NCI-H1092 (cell line): ENCODE data around the gene UBALD2.
"Not testable (repeated sequence)": the region's sequence is repeated elsewhere in the genome, so short reads cannot be mapped to it uniquely, and the experiment has no call there.

Source experiments
- DNase-seq: peaks from one replicate; lab custom pipeline; 2025; lab: John Stamatoyannopoulos, UW

The UBALD2 gene

DNA sequence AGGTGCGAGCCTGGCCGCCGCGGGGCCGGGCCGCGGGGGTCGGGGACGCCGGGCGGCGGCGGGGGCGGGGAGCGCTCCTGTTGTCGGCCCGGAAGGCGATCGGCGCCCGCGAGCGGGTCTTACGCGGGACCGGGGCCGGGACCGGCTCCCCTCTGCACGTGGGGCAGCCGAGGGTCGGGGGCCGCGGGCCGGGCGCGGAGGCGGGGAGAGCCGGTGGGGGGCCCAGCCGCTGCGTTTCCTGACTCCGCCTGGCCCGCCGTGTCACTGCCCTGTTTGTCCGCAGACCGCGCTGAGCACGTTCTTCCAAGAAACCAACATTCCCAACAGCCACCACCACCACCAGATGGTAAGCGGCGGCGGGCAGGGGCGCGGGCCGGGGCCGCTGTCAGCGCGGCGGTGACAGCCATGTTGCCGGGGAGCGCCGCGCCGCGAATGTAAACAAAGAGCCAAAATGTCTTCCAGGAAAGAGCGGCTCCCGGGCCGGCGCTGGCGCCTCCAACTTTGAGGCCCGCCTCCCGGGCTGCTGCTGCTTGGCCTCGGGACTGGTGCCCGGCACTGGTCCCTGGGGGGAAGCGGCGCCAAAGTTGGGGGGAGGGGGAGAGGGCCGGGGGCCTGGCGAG, 586 bp downstream of the UBALD2 start:
- DNase-seq: no peak

DNA sequence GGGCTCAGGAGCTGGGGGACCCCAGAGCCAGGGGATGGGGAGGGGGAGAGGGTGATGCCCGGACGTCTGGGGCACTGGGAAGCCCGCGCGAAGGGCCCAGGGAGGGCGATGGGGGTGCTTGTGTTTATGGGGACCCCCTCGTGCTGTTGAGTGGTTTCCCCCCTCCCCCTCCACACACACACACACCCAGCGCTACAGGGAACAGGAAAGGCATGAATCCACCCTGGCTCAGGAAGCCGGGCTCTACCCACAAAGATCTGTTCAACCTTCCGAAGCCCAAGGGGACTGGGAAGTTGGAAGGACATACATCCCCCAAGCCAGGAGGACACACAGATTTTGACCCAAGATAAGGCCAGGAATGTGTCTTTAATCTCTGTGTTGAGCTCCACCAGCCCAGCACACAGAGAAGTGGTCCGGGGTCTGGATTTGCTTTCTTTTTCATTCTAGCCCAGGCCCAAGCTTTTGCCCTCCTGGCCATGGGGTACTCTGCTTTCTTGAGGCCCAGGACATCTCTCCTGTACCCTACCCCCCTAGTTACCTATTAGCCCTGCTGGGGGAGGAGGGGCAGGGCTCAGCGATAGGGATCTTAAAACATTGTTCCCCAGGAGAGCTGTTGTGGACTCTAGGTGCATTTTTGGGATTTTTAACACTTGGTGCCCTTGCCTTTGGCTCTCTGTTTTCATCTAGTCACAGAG, 1.2 kb downstream of the UBALD2 start:
- no peak for DNase-seq

DNA sequence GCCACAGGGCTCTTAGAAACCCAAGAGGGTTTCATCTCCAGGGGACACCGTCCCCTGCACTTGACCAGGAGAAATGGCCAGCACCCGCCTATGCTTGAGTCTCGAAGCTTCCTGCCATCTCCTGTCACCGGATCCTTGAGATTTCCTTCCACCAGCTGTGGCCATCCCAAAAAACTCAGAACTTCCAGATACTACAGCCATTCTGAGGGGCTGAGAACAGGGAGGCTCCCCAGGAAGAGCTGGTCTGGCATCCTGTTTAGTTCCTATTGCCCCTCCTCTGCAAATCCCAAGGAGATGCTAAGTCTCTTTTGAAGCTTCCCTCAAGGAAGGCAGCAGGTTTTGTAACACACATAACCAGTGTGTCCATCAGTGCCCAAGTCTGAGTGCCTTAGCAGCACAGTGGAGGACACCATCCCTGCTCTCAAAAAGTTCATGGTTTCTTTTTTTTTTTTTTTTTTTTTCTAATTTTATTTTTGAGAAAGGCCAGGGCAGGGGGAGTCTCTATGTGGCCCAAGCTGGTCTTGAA, 2.0 kb downstream of the UBALD2 start:
- DNase-seq: no peak

DNA sequence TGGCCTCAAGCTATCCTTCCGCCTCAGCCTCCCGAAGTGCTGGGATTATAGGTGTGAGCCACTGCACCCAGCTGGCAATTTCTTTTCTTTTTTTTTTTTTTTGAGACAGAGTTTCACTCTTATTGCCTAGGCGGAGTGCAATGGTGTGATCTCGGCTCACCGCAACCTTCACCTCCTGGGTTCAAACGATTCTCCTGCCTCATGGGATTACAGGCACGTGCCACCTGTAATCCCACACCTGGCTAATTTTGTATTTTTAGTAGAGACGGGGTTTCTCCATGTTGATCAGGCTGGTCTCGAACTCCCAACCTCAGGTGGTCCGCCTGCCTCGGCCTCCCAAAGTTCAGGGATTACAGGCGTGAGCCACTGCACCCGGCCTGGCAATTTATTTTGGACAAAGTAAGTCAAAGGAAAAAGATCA, 2.4 kb downstream of the UBALD2 start:
- DNase-seq: not testable (repeated sequence)

DNA sequence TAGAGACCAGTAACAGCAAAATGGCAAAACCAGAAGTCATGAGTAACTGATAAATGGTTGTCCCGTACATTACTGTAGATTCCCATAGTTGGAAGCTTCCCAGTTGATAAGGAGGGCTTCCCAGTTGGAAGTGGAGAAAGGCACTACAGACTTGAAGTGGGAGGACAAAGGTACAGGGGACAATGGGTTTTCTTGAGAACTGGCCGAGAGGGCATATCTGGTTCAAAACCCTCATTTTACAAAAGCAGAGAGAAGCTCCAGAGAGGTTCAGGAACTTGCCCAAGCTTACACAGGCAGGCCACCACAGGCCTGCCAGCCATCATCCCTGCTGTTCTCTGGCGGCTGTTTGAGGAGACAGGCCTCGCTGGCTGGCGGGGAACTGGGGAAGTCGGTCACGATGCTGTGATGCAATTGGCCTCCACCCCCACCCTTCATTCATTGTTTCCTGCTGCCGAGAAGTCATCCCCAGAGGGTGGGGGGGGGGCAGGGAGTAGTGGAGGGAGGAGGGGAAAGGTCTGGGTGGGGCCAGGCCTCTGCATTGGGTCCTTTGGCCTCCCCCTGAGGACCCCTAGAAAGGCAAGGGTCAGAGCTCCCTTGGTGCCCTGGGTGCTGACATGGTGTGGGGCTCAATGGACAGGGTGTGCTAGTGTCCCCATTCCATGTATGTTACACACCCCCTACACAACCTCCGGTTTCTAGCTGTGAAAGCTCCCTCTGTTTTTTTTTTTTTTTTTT, 3.0 kb downstream of the UBALD2 start:
- no peak for DNase-seq

DNA sequence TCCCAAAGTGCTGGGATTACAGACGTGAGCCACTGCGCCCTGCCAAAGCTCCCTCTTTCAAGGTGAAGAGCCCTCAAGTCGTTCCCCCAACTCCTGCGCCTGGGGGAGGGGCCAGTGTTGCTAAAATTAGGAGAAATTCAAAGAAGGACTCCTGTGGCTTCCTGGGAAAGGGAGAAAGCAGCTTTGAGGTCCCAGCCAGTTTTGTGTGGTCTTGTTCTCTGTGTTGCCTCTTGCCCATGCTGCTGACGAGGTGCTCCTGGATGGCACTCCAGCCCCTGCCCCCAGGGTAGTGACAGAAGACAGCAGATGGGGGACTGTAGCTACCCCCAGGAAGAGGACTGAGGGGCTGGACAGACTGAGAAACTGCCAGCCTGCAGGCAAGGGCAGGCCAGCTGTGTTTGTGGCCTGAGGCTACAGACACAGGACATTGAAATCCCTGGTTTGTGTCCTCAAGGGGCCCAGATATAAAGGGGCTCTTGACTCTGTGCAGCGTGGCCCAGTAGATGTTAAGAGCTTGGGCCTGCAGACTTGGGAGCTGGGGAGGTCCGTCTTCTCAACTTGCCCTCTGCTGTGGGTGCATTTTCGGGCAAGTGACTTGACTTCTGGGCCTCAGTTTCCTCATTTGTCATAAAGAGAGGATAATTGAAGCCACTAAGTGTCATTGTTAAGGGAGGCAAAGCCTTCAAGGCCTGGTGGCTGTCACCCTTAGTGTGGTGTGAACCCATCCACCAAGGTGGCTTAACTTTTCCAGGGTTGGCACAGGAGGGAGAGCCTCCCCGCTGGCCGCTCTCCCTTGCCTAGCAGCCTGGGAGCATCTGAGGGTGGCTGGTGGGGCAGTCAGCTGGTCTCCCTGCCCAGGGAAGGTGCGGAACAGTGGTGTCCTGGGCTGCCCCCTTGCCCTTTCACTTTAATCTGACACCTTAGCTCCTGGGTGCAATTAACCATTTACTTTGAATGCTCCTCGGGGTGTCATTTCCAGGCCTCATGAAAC, 4.1 kb downstream of the UBALD2 start:
- DNase-seq: no peak

DNA sequence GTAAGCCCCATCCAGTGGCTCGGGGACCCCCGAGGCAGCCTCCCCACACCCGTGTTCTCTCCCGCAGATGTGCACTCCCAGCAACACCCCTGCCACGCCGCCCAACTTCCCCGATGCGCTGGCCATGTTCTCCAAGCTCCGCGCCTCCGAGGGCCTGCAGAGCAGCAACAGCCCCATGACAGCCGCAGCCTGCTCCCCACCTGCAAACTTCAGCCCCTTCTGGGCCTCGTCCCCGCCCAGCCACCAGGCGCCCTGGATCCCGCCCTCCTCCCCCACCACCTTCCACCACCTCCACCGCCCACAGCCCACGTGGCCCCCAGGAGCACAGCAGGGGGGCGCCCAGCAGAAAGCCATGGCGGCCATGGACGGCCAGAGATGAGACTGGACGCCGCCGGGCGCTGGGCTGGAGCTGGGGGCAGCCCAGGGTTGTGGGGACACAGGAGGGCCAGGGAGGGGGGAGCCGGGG, 5.0 kb downstream of the UBALD2 start:
- DNase-seq: no peak

DNA sequence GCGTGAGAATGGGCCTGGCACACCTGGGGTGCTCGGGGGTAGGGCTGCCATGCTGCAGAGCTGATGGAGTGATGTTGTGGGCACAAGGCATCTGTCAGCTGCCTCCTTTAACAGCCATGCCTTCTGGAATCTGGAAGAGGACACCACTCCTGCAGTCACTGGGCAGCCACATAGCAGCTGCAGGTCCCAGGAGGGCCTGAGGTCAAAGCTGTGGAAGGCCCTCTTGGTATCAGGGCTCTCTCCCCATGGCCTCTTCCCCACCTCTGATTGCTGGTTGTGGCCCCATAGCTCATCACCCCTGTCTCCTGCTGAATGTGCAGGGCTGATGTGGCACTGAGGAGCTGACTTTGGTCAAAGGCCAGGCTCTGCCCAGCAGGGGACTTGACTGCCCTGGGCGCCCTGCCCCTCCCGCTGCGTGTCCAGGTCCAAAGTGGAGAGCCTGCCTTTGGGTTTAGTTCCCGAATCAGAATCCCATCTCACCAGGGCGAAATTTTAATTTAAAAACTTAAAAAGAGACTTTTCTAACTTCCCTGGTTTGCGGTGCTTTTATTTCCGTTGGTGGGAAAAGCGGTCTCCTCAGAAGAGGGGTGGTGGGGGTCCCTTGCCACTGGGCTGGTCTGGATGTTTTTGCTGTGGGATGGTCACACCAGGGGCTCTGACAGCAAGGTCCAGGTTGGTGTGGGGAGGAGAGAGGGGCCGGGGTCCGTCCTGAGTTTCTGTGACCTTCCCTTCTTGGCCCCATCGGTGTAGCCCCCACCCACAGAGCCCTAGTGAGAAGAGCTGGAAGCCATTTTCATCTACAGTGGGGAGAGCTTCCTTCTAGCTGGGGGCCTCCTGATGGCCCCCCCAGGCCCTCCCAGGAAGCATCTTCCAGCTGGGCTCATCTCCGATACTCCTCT, 5.9 kb downstream of the UBALD2 start:
- no peak for DNase-seq

DNA sequence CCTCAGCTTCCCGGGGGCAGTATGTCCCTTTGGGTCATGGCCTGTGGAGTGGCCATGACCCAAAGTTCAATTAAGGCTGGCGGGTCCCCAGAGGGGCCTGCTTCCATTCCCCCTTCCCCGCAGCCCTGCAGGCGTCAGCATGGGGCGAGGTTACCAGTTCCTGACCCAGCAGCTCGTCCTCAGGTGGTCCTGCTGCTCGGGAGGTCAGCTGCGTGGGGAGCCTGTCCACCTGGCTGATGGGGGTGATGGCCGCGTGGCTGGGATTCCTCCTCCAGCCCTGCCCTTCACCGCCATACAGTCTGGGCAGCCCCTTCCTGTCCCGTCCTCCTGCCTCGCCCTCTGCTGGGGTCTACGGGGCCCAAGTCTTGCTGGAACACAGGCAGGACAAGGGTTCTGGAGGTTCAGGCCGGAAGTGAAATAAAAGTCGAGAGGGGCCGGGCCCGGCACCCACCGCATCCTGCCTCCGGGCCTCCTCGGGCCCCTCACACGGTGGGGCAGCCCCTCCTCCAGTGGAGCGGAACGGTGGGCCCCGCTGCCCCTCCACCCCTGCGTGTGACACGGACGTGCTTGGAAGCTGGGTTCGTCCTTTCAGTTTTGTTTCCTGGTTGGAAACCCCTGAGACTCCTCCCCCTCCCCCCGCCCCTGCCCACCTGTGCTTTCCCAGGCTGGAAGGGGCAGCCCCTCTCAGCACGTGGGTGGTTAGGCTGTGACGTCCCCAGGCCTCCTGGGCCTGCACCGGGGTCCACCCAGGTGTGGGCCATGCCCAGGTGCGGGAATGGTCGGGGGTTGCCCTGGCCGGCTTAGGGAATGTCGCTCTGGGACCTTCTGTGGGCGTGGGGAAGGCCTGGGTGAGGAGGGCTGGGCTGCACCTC, 6.8 kb downstream of the UBALD2 start:
- no peak for DNase-seq

DNA sequence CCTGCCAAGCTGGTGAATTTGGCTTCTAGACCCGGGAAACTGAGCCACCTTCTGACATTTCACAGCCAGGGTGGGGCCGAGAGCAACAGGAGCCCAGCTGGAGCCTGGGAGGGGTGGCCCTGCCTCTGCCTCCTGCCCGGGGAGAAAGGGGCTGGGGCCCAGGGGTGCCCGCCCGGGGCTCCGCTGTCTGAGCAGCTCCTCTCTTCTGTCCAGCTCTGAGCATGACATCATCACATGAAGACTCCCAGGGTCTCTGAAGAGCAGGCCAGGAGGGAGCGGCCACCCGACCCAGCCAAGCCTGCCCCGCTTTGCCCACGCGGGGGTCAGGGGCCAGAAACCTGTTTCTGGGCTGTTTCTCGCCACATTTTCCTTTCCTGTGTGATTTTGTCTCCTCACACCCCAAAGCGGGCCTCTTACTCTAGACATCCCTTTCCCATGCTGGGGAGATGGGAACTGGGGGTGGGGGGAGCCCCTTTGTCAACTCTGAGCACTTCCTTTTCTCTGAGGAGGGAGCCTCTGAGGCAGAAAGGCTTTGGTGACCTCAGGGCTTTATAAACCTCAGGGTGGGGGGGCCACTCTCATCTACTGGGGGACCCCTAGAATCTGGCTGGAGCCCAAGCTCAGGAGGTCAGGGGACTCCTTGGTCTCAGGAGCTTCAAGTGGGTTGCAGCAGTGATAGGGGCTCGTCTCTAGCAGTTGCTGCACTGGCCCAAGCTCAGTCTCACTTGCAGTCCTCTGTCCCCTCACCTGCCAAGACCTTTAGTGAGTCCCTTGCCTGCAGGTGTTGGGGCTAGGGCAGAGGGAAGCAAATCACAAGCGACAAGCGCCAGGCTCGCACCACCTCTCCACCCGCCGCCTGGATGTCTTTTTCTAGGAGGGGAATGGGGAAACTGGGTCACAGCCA, 7.6 kb downstream of the UBALD2 start:
- no peak for DNase-seq

DNA sequence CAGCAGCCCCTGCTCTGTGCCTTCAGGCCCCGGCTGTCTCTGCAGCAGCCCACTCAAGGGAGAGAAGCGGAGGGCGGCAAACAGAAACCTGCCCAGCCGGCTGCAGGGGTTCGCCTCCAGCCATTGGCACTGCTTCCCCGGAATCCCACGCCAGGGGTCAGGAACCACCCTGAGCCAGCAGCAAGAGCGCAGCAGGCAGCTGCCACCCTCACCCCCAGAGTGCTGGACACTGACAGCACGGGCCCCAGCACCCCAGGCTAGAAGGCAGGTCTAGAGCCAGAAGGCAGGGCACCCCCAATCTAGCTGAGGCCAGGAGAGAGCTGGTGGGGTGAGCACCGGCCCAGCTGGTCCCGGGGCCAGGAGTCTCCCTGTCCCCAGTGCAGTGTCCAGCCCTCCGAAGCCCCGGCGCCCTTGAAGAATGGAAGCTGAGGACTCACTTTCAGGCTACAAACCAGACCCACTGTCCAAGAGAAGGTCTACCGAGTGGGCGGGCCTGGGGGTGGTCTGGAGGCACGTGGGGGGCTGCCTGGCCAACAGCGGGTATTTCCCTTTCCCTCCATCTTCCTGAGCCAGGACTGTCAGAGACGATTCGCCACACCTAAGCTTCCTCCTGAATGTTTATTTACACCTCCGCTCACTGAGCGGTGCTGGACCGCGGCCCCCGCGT, 8.4 kb downstream of the UBALD2 start:
- DNase-seq: no peak

DNA sequence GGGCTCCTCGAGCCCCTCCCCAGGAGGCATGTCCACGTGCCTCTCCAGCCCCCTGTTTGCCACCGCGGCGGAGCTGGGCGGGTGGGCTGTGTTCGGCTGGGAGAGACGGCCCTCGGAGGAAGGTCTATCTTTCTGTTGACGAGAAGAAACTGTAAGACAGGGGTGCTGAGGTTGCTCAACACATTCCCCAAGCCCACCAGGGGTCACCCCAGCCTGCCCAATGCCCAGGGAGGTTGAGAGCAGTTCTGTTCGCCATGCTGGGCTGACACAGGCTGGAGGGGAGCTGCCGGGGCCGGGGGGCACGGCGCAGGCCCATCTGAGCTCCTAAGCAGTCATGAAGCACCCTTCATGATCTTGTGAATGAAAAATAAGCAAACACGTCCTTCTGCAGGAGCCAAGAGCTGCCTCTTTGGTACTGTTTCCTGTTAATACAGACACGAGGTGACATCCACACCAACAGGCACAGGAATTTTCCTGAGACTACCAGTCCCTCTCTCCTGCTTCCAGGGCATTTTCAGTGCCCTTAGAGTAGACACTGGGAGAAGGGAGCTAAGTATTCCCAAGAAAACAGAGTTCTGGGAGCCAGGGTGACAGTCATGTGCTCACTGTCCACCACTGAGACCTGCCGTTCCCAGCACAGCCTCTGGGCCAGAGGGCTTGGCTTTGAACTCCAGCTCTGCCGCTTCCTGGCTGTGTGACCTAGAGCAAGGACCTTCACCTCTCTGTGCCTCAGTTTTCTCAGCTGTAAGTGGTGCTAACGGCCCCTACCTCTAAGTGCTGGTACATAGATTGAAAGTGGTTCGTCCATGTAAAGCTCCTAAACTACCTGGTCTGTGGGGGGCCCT, 9.2 kb downstream of the UBALD2 start:
- DNase-seq: no peak

DNA sequence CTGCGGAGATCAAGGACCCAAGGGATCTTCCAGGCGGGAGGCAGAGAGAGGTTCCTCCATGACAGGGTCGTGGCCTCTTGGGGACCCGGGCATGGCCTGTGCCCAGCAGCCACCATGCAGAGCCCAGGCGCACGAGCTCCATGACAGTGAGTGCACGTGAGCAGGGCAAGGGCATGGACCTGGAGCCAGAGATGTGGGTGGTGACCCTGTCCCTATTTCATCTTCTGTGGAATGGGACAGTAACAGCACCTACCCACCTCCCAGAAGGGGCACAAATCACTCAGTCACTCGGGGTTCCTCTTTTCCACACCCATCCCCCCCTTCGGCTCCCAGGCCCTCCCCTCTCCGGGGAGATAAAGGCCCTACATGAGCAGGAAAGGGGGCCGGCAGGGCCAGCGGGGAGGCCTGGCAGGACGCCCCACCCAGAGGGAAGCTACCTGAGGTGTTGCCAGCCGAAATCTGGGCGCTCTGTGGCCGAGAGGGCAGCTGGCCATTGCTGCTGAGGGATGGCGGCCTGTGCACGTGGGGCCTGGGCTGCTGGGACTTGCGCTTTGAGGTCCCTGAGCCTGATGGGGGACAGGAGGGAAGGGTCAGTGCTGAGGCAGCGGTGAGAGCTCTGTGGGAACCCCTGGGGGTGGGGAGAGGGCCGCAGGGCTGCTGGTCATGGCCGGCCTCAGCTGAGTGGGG, 10.4 kb downstream of the UBALD2 start:
- no peak for DNase-seq

DNA sequence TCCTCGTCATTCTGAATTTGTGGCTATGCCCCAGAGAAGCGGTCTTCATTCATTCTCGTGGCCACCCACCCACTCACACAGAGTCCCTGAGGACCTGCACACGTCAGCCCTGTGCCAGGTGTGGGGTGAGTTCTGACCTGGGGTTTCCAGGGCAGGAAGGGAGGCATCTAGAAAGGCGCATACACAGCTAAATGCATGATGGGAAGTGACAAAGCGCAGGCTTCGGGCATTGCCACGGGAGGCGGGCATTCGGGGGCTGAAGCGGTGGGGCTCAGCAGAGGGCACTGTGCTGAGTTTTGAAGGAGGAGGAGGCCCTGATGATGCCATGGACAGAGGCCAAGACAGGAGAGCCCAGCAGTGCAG, 10.9 kb downstream of the UBALD2 start:
- DNase-seq: no peak

DNA sequence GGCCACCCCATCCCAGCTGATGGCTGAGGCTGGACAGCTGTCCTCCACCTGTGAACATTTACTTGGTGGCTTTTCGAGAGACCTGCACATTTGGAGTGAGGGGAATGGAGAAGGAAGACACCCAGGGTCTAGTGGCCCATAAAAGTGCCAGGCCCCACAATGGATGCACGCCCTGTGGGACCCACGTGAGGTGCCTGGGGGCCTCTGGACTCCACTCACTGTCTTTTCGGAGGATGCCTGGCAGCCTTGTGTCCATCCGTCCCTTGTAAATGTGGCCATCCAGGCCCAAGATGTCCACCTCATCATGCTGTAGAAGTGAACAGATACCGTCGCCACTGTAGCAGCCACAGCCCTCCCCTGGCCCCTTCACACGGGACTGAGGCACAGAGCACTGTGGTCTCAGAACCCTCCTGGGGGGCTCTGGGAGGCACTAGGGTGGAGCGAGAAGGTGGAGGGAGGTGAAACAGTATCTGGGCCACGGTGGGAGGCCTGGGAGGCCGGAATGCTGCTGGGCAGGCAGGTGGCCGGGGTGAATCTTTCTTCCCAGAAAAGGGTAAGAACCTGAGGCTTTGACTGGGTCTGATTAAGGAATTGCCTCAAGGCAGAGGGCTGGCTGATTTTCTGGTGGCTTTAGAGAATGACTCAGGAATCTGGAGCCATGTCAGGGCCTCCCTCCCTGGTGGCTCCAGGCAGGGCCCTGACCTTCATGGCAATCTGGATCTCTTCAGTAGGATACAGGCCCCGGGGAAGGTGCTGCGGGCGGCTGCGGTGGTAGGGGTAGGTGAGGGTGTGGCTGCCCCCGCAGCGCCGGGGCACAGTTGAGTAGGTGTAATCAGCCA, 11.5 kb downstream of the UBALD2 start:
- DNase-seq: no peak
